Heart left ventricle (tissue), 16 donors: Measurements from ENCODE around the gene TIMM8B. TPM values are rescaled to one million over a fixed set of nuclear protein-coding genes. Genes with fewer than 3 reads are reported as not detected.
A peak's percentile ranks its signal among the peaks of the same experiment; 100 is the strongest.
"Not testable (repeated sequence)": the region's sequence is repeated elsewhere in the genome, so short reads cannot be mapped to it uniquely, and the experiment has no call there.

Experiments used
- ATAC-seq, 4 donors: fragments of 200-7000 bp; cut with Tn5 transposase; one replicate each; pipeline ENCODE4 v1.9.1; 2020 to 2022; ENCODE audit warnings: moderate library complexity in 4 of 4, mild to moderate bottlenecking in 3 of 4, moderate number of reproducible peaks in 1 of 4
- DNase-seq, 5 donors: peaks; one replicate each; pipeline ENCODE4 v3.0.0-alpha.2; 2020
- H3K27ac ChIP-seq, 12 donors: fragments of 200-600 bp; sonication (generic) in 4 of 12; one replicate each; pipeline versions ENCODE4 v1.5.0 to v1.8.0; 2016 to 2022; ENCODE audit warnings: mild to moderate bottlenecking in 2 of 12
- H3K27me3 ChIP-seq, 9 donors: fragments of 200-600 bp; sonication (generic) in 2 of 9; one replicate each; pipeline versions ENCODE4 v1.5.1 to v1.8.0; 2016 to 2022; ENCODE audit warnings: mild to moderate bottlenecking in 3 of 9
- H3K36me3 ChIP-seq, 9 donors: fragments of 200-600 bp; sonication (generic) in 2 of 9; one replicate each; pipeline versions ENCODE4 v1.5.0 to v1.8.0; 2018 to 2022; ENCODE audit warnings: mild to moderate bottlenecking in 2 of 9
- H3K4me1 ChIP-seq, 12 donors: fragments of 200-600 bp; sonication (generic) in 4 of 12; one replicate each; pipeline versions ENCODE4 v1.5.0 to v1.8.0; 2016 to 2022; ENCODE audit warnings: mild to moderate bottlenecking in 3 of 12
- H3K4me3 ChIP-seq, 12 donors: fragments of 200-600 bp; sonication (generic) in 4 of 12; one replicate each; pipeline versions ENCODE4 v1.5.0 to v1.8.0; 2017 to 2022; ENCODE audit warnings: mild to moderate bottlenecking in 9 of 12, moderate library complexity in 4 of 12
- H3K9me3 ChIP-seq, 12 donors: fragments of 200-600 bp; sonication (generic) in 4 of 12; one replicate each; pipeline versions ENCODE4 v1.5.0 to v1.8.0; 2016 to 2022; ENCODE audit warnings: mild to moderate bottlenecking in 1 of 12
- POLR2A ChIP-seq, 2 donors: fragments of 450-650 bp; IDR thresholded peaks; one replicate each; pipeline ENCODE4 v1.6.1; 2017; ENCODE audit warnings: antibody characterized with exemption in 2 of 2, mild to moderate bottlenecking in 2 of 2, moderate library complexity in 2 of 2
- WGBS, 4 donors: extraction: QIAGEN DNeasy Blood & Tissue Kit in 2 of 4; methylation state at CpG; one replicate each; pipeline versions ENCODE4 v1.1.5 to v1.1.7; 2013 to 2018; 5-methylcytosine and 5-hydroxymethylcytosine counted together
- intact Hi-C, 10 donors: fragments of 100-400 bp; cut with DNase I; formaldehyde crosslinking; loops; one replicate each; pipeline versions ENCODE4 v1.11.1 to v1.14.2; 2022
- polyA plus RNA-seq, 2 donors: library from polyadenylated mRNA; stranded (reverse); fragments of 200-250 nt; gene quantifications; one replicate each; pipeline ENCODE4 v1.2.3, GENCODE V29; 2013
- total RNA-seq, 9 donors: library from RNA; depleted of rRNA in 2 of 9; stranded (reverse); fragments of >200 nt in 2 of 9; fragmentation: NEBNext Ultra II Directional in 3 of 9; extraction: Animal tissue kit (Norgen Biotek cat#: 25700) in 3 of 9; gene quantifications; one replicate each; pipeline versions ENCODE4 v1.1.0 to v1.2.4, GENCODE V29; 2016 to 2023
- TF ChIP-seq, protein P1 (sequence below), 12 donors: fragments of 200-600 bp; sonication (generic) in 4 of 12; IDR thresholded peaks; one replicate each; pipeline versions ENCODE4 v1.5.0 to v1.8.0; 2018 to 2022; ENCODE audit warnings: antibody characterized with exemption in 12 of 12, mild to moderate bottlenecking in 5 of 12
- donor health status: ischemic (EF 13 %, LVEDD 7.1; RV severe dilation, severe dysfunction).
- donor health status: healthy with polysubstance abuse.
- donor health status: DM: no; HTN: yes; CAD: no.
- donor health status: DM: no; HTN: no; CAD: no.
- donor health status: ischemic (EF 25% LVEDD 6.9; RV normal size, moderate dysfunction).
- donor health status: ischemic (EF 25% LVEDD 5.7; RV mildly dilated, moderate dysfunction).
- donor health status: healthy.
- donor health status: DM: yes; HTN: yes; CAD: no.
- donor health status: ischemic (EF 35%, LVEDD 5.7; RV mildly dilated, moderate dysfunction).
- donor health status: nonischemic (EF 11% LVEDD 7.7; RV severe dilation, severe dysfunction).
- donor health status: DM: yes; HTN: yes; CAD: no.
- donor health status: PGD.
- donor health status: ischemic (EF 29% LVEDD 5.4; RV normal size, mild dysfunction).
- donor health status: nonischemic (EF 23%, LVEDD 6.1; RV moderate dilation, normal function).

The TIMM8B gene
- total and polyA plus RNA-seq, 11 donors, result 113 to 327 (median 149) TPM

DNA sequence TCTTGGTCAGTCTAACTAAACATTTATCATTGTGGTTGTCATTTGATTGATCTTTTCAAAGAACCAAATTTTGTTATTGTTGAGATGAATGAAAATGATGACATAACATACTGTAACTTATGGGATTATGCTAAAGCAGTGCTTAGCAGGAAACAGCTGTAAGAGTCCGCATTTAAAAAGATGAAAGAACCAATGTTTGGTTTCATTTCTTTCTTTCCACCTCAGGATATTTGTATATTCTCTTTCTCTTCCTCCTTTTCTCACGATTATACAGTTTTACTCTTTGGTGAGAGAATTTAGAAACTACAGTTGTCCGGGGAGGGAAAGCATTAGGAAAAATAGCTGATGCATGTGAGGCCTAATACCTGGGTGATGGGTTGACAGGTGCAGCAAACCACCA lies 35.8 kb downstream of the TIMM8B start:
- peaks cover 0 to 6% (median 0%) of the 10 kb centered on the region in 12 donors for H3K9me3 ChIP-seq
- H3K36me3 ChIP-seq, result peaks cover 0 to 99% (median 82%) of the 10 kb centered on the region in 9 donors
- TF ChIP-seq, protein P1, sequence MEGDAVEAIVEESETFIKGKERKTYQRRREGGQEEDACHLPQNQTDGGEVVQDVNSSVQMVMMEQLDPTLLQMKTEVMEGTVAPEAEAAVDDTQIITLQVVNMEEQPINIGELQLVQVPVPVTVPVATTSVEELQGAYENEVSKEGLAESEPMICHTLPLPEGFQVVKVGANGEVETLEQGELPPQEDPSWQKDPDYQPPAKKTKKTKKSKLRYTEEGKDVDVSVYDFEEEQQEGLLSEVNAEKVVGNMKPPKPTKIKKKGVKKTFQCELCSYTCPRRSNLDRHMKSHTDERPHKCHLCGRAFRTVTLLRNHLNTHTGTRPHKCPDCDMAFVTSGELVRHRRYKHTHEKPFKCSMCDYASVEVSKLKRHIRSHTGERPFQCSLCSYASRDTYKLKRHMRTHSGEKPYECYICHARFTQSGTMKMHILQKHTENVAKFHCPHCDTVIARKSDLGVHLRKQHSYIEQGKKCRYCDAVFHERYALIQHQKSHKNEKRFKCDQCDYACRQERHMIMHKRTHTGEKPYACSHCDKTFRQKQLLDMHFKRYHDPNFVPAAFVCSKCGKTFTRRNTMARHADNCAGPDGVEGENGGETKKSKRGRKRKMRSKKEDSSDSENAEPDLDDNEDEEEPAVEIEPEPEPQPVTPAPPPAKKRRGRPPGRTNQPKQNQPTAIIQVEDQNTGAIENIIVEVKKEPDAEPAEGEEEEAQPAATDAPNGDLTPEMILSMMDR (IDR thresholded peaks at IDR 0.05), result no peak
- no peak for TF ChIP-seq POLR2A (IDR thresholded peaks at IDR 0.05)
- DNase-seq (no peak), ATAC-seq (no peak)
- no peak overlapping the region for H3K4me3 ChIP-seq
- intact Hi-C loops, result no loop called here
- 80 to 88% (median 83%) methylated on average over 3 of the region's 3 CpGs for WGBS, 4 donors
- H3K27me3 ChIP-seq, result no peaks in the 10 kb centered on the region
- H3K4me1 ChIP-seq, result peaks cover 0 to 13% (median 0%) of the 10 kb centered on the region in 12 donors
- no peak overlapping the region for H3K27ac ChIP-seq

DNA sequence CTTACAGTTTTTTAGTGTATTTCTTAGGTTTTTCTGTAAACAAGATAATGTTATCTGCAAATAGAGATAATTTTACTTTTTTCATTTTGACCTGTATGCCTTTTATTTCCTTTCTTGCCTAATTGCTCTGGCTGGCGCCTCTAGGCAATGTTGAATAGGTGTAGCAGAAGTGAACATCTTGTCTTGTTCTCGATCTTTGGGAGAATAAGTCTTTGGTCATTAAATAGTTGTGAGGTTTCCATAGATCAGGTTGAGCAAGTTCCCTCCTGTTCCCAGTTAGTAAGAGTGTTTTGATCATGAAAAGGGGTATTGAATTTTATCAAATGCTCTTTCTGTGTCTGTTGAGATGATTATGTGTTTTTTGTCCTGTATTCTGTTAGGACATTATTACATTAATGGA lies 36.8 kb downstream of the TIMM8B start:
- DNase-seq, result no peak
- 49 to 50% (median 50%) methylated on average over 2 of the region's 2 CpGs for WGBS, 4 donors
- H3K27me3 ChIP-seq, result no peaks in the 10 kb centered on the region
- H3K4me3 ChIP-seq, result no peak overlapping the region
- H3K36me3 ChIP-seq, result peaks cover 0 to 99% (median 83%) of the 10 kb centered on the region in 9 donors
- no peak overlapping the region for H3K27ac ChIP-seq
- H3K4me1 ChIP-seq, result peaks cover 0 to 13% (median 0%) of the 10 kb centered on the region in 12 donors
- intact Hi-C loops, result no loop called here
- no peak for ATAC-seq
- H3K9me3 ChIP-seq, result peaks cover 0 to 6% (median 0%) of the 10 kb centered on the region in 12 donors
- TF ChIP-seq, protein P1 (IDR thresholded peaks at IDR 0.05), result no peak
- TF ChIP-seq POLR2A (IDR thresholded peaks at IDR 0.05), result no peak

DNA sequence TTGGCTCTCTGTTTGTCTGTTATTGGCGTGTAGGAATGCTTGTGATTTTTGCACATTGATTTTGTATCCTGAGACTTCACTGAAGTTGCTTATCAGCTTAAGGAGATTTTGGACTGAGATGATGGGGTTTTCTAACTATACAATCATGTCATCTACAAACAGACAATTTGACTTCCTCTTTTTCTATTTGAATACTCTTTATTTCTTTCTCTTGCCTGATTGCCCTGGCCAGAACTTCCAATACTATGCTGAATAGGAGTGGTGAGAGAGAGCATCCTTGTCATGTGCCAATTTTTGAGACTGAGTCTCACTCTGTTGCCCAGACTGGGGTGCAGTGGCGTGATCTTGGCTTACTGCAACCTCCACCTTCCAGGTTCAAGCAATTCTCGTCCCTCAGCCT lies 38.3 kb downstream of the TIMM8B start:
- WGBS, 4 donors, result 78 to 96% (median 93%) methylated on average over 3 of the region's 3 CpGs
- peaks cover 0 to 13% (median 0%) of the 10 kb centered on the region in 12 donors for H3K4me1 ChIP-seq
- peaks cover 0 to 99% (median 81%) of the 10 kb centered on the region in 9 donors for H3K36me3 ChIP-seq
- H3K9me3 ChIP-seq, H3K27me3 ChIP-seq, H3K27ac ChIP-seq, intact Hi-C loops, H3K4me3 ChIP-seq, DNase-seq: not testable (repeated sequence)
- peak in 1 of 4 donors; percentile 10 for ATAC-seq

DNA sequence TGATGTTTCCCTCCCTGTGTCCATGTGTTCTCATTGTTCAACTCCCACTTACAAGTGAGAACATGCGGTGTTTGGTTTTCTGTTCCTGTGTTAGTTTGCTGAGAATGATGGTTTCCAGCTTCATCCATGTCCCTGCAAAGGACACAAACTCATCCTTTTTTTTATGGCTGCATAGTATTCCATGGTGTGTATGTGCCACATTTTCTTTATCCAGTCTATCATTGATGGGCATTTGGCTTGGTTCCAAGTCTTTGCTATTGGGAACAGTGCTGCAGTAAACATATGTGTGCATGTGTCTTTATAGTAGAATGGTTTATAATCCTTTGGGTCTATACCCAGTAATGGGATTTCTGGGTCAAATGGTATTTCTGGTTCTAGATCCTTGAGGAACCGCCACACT lies 39.9 kb downstream of the TIMM8B start:
- H3K36me3 ChIP-seq, result peaks cover 0 to 98% (median 75%) of the 10 kb centered on the region in 9 donors
- H3K27ac ChIP-seq, DNase-seq, H3K4me3 ChIP-seq, ATAC-seq, H3K27me3 ChIP-seq, intact Hi-C loops, H3K9me3 ChIP-seq: not testable (repeated sequence)
- WGBS, 4 donors, result 91 to 100% (median 94%) methylated on average over 2 of the region's 2 CpGs
- H3K4me1 ChIP-seq, result peaks cover 0 to 13% (median 3%) of the 10 kb centered on the region in 12 donors

DNA sequence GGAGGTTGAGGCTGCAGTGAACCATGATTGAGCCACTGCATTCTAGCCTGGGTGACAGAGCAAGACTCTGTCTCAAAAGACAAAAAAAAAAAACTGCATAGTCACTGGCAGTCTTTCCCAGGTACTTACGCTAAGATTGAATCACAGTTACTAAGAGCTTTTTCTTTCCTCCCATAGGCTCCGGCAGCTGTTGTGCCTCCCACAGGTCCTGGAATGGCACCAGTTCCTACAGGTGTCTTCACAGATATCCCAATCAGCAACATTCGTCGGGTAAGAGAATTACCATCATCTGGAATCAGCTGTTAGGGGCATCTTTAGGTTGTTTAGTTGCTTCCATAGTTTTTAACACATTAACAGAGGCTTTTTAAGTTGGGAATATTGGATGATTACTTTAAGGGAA lies 41.6 kb downstream of the TIMM8B start:
- Histone ChIP-seq H3K4me3 (no peak overlapping the region), H3K4me1 (peaks cover 0 to 13% (median 3%) of the 10 kb centered on the region in 12 donors), H3K27ac (no peak overlapping the region), H3K36me3 (peaks cover 0 to 99% (median 73%) of the 10 kb centered on the region in 9 donors), H3K27me3 (no peaks in the 10 kb centered on the region), H3K9me3 (peaks cover 0 to 6% (median 0%) of the 10 kb centered on the region in 12 donors)
- intact Hi-C loops, result no loop called here
- no peak for DNase-seq
- WGBS, 4 donors, result 90 to 96% (median 94%) methylated on average over 4 of the region's 4 CpGs
- TF ChIP-seq, protein P1 (IDR thresholded peaks at IDR 0.05), result no peak
- TF ChIP-seq POLR2A (IDR thresholded peaks at IDR 0.05), result no peak
- no peak for ATAC-seq
